ENCODE data around the gene CCDC122.
A peak's percentile ranks its signal among the peaks of the same experiment; 100 is the strongest.

The CCDC122 gene

DNA sequence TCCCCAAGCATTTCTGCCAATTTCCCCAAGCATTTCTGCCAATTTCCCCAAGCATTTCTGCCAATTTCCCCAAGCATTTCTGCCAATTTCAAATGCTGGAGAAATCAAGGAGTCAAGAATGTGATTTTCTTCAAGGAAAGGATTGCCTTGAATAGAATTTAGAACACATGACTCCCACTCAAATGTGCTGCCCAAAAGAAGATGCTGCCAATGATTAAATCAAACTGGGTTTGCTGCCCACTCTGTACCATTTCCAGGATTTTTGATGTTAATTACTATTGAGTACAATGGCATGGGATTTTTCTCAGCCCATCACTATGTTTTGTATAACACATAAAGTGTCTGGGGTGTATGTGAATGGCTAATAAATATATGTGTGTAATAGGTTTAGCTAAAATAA is 70.9 kb downstream of the CCDC122 start:
- no peak for DNase-seq (ENCODE audit: extremely low read depth, low read depth)
- no peak for TF ChIP-seq CTCF (IDR thresholded peaks at IDR 0.05; ENCODE audit: low read depth, low read length, missing control alignments)
- H3K4me3 ChIP-seq (replicated peaks; ENCODE audit: low read depth, low read length): no peak overlapping the region

DNA sequence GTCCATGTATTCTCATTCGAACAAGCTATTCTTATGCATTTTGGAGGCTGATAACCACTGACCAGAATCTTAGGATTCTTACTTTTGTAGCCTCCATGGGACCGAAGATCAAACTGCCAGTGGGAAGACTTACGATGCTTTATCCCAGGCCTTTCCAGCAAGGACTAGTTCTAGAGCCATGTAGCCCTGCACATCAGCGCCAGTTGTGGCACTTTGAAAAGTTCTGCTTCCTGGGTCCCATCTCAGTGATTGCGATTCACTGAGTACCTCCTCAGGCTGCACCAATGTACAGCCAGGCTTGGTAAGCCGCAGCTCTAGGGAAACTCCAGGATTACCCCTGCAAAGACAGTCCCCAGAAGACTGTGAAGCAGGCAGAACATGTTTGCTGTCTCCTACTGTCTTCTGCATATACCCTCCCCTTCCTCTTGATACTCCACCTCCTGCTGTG is 73.8 kb downstream of the CCDC122 start:
- no peak for TF ChIP-seq CTCF (IDR thresholded peaks at IDR 0.05; ENCODE audit: low read depth, low read length, missing control alignments)
- no peak overlapping the region for H3K4me3 ChIP-seq (replicated peaks; ENCODE audit: low read depth, low read length)
- DNase-seq (ENCODE audit: extremely low read depth, low read depth): no peak

- no peak for TF ChIP-seq CTCF (IDR thresholded peaks at IDR 0.05; ENCODE audit: low read depth, low read length, missing control alignments)
- no peak overlapping the region for H3K4me3 ChIP-seq (replicated peaks; ENCODE audit: low read depth, low read length)
- DNase-seq (ENCODE audit: extremely low read depth, low read depth): no peak
Observed at GRCh38 chr13:43805071-43805468, 74.5 kb downstream of the CCDC122 start.

DNA sequence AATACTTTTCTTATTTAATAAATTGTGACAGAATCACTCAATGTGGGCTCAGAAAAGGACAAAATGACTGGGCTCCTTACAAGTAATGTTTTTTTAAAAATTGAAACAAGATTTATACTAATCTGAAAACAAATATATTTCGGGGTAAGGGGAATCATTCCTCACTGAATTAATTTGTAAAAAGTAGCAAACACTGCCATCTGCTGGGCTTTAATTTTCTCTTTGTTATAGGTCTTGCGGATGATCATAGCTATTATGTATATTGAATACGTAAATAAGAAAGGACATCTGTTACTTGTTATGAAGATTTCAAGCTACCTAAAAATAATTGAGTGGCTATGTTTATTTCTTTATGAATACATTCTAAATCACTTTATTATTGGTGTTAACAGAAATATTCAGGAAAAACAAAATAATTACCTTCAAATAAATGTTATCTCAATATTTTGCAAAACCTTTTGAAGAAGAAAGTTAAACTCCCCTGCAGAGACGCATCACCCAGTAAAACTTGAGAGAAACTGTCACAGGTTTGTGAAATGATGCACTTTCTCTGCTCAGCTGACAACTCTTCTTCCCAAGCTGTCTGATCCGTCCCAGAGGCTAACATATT is 75.0 kb downstream of the CCDC122 start:
- no peak overlapping the region for H3K4me3 ChIP-seq (replicated peaks; ENCODE audit: low read depth, low read length)
- peak; percentile 14 for TF ChIP-seq CTCF (IDR thresholded peaks at IDR 0.05; ENCODE audit: low read depth, low read length, missing control alignments)
- DNase-seq (ENCODE audit: extremely low read depth, low read depth): no peak

- no peak overlapping the region for H3K4me3 ChIP-seq (replicated peaks; ENCODE audit: low read depth, low read length)
- no peak for TF ChIP-seq CTCF (IDR thresholded peaks at IDR 0.05; ENCODE audit: low read depth, low read length, missing control alignments)
- DNase-seq (ENCODE audit: extremely low read depth, low read depth): no peak
Observed at GRCh38 chr13:43802511-43802910, 77.0 kb downstream of the CCDC122 start.

- H3K4me3 ChIP-seq (replicated peaks; ENCODE audit: low read depth, low read length): no peak overlapping the region
- no peak for DNase-seq (ENCODE audit: extremely low read depth, low read depth)
- no peak for TF ChIP-seq CTCF (IDR thresholded peaks at IDR 0.05; ENCODE audit: low read depth, low read length, missing control alignments)
Observed at GRCh38 chr13:43800828-43801227, 78.7 kb downstream of the CCDC122 start.

DNA sequence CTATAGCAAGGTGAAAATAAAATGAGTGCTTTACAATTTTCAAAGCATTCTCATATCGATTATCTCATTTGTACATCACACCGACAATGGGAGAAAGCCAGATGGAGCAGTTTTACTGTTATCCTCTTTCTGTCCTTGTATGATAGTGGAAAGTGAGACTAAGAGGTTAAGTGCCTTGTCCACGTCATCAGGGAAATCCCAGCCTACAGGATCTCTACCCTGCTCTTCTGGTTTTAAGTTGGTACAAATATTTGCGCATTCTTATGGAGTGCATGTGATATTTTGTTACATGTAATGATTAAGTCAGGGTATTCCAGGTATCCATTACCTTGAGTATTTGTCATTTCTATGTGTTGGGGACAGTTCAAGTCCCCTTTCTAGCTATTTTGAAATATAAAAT is 80.3 kb downstream of the CCDC122 start:
- DNase-seq (ENCODE audit: extremely low read depth, low read depth): no peak
- TF ChIP-seq CTCF (IDR thresholded peaks at IDR 0.05; ENCODE audit: low read depth, low read length, missing control alignments): no peak
- H3K4me3 ChIP-seq (replicated peaks; ENCODE audit: low read depth, low read length): no peak overlapping the region
